GM18526 (cell line): Measurements from ENCODE around the gene SNAP29.

Source experiments
- POLR2A ChIP-seq: IDR thresholded peaks from 3 replicates; pipeline ENCODE4 v1.6.1; 2011; ENCODE audit not compliant: insufficient read length; ENCODE audit errors: extremely low read depth

SNAP29 gene

DNA sequence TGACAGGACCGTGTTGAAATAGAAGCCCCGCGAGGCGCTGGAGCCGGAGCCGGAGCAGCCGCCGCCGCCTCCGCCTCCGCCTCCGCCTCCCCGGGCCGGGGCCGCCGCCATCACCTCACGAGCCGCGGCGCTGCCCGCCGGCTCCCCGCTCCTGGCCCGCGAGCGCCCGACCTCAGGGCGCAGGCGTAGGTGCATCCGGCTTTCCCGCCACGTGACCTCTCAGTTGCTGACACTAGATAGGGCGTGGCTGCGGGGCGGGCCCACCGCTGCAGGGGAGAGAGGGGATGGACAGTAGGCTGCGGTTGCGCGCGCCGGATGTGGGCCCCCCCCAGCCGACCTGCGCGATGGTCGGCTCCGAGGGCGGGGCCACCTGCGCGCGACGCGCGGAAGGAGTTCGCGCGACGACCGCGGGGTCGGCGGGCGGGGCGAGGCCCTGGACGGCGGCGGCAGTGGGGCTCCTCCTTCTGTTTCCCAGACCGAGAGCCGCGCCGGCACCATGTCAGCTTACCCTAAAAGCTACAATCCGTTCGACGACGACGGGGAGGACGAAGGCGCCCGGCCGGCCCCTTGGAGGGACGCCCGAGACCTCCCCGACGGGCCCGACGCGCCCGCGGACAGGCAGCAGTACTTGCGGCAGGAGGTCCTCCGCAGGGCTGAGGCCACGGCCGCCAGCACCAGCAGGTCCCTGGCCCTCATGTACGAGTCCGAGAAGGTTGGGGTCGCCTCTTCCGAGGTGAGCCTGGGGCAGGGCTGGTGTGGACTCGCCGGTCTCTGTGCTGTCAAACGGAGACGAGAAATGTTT, at the start of gene SNAP29, which contains the start of gene PI4KA:
Gene SNAP29 (plus strand): TSS at position 393 of the 802 bp plus-strand sequence. CDS start 104 bp downstream, at position 497.
Gene PI4KA (minus strand): TSS at position 197 of the 802 bp plus-strand sequence. CDS start 86 bp downstream, at position 111.
- TF ChIP-seq POLR2A: peak; percentile 88

DNA sequence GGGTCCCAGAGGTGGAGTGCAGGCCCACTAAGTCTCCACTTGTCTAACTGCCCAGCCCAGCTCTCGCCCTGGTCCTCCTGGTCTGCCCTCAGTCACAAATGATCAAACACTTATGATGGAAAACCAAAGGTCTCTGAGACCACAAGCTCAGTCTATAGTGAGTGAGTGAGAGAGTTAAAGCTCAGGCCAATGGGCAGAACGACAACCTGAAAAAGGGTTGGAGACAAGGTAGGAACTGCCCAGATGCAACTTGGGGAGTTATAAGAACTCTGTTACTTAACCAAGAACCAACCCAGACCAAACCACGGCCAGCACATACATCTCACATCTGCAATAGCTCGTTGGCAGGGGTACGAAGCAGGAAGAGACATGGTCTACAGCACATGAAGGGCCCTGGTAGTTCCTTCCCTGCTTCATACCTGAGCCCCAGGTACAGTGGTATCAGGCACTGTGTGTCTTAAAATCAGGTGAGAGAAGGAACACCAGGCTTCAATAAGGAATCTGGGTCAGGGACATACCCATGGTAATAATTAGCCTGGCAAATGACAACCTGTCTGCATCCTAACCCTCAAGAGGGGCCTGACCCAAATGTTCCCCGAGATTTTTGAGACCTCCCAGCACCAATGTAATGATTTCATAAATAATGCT, 49.1 kb upstream of the SNAP29 start:
- TF ChIP-seq POLR2A: no peak

- no peak for TF ChIP-seq POLR2A
Measured at GRCh38 chr22:20810645-20811044, 48.2 kb upstream of the SNAP29 start.

GRCh38 chr22:20811171-20811570, 47.6 kb upstream of the SNAP29 start:
- no peak for TF ChIP-seq POLR2A

GRCh38 chr22:20811971-20812660, 46.7 kb upstream of the SNAP29 start:
- no peak for TF ChIP-seq POLR2A

GRCh38 chr22:20813056-20813455, 45.8 kb upstream of the SNAP29 start:
- no peak for TF ChIP-seq POLR2A

DNA sequence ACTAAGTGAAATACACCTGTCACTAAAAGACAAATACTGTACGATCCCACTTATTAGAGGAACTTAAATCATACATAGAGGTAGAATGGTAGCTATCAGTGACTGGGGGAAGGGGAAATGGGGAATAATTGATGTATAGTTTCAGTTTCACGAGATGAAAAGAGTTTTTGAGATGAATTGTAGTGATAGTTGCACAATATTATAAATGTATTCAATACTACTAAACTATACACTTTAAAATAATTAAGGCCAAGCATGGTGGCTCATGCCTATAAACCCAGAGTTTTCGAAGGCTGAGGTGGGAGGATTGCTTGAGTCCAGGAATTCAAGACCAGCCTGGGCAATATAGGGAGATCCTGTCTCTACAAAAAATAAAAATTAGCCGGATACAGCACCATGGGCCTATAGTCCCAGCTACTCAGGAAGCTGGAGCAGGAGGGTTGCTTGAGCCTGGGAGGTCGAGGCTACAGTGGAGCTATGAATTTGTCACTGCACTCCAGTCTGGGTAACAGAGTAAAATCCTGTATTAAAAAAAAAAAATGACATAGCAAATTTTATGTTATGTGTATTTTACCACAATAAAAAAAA, 44.5 kb upstream of the SNAP29 start:
- TF ChIP-seq POLR2A: no peak

DNA sequence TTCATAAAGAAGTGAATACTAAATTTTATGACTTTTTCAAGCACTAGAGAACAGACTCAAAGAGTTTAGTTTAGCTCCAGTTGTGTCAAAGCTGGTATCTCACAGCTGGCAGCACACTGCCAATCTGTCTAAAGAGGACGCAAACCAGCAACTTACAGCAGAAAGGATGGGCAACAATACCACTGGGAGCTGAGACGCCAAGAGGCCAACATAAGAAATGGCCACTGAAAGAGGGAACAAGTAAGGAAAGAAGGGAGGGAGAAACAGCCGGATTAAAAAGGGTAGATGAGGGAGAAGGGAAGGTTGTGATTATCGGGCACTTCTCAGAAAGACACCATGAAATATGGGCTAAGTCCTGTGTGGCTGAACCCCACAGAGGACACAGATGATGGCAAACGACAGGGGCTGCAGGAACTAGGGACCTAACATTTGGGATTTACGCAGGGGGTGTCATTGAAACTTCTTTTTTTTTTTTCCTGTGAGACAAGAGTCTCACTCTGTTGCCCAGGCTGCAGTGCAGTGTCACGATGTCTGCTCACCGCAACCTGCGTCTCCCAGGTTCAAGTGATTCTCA, 43.2 kb upstream of the SNAP29 start:
- TF ChIP-seq POLR2A: no peak

GRCh38 chr22:20816559-20816958, 42.2 kb upstream of the SNAP29 start:
- no peak for TF ChIP-seq POLR2A

DNA sequence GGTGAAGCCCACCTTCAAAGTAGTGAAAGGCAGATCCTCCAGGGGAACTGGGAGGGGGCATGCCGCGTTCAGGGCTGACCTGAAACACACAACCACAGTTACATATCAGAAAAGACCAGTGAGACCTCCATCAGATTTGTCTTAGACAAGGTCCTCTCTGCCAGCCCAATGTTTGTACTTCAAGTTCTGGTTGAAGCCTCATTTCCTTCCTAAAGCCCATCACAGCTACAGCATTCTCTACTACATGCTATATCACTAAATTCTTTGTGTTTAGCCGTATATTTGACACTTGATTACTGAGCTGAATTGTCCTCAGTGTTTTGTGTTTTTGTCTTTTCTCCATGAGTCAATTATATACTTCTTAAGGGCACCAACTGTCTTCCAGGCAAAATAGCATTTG, 40.3 kb upstream of the SNAP29 start:
- TF ChIP-seq POLR2A: no peak

DNA sequence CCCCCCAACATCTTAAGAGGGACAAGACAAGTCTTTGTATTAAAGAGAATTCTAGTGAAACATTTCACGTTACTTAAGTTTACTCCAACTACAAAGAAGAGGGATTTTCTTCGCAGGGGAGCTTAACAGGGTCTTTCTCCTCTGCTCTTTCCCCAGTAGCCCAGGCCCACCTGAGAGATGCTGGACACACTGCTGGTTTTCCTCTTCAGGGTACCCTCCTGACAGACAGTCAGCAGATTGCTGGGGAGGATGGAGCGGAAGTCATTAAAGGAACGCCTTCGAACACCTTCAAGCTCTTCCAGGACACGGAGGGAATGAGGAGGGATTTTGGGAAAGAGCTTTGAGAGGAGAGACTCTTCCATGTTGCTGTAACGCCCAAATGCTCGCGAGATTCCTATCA, 39.3 kb upstream of the SNAP29 start:
- no peak for TF ChIP-seq POLR2A

- TF ChIP-seq POLR2A: no peak
Measured at GRCh38 chr22:20822240-20822639, 36.6 kb upstream of the SNAP29 start.

GRCh38 chr22:20823264-20823663, 35.5 kb upstream of the SNAP29 start:
- no peak for TF ChIP-seq POLR2A

DNA sequence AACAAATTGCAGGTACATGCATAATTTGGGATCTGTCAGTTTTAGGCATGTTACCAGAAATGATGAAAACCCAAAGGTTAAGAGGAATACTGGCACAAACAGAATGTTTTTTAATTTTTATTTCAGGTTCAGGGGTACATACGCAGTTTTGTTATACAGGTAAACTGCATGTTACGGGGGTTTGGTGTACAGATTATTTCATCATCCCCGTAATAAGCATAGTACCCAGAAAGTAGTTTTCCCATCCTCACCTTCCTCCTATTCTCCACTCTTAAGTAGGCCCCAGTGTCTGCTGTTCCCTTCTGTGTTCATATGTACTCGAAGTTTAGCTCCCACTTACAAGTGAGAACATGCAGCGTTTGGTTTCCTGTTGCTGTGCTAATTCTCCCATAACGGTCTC, 33.2 kb upstream of the SNAP29 start:
- TF ChIP-seq POLR2A: no peak

GRCh38 chr22:20829491-20830134, 29.2 kb upstream of the SNAP29 start:
- no peak for TF ChIP-seq POLR2A
